Lower leg skin (tissue), 4 donors: ENCODE measurements around the gene PYDC2. TPM values are rescaled to one million over a fixed set of nuclear protein-coding genes. Genes with fewer than 3 reads are reported as not detected.

Experiments used
- DNase-seq, 2 donors: peaks; one replicate each; pipeline ENCODE4 v3.0.0-alpha.2; 2019; ENCODE audit warnings: low spot score in 2 of 2
- H3K4me3 ChIP-seq: fragments of 200-600 bp; sonication (generic); 2 replicates; pipeline ENCODE4 v1.5.1; 2017; ENCODE audit warnings: mild to moderate bottlenecking, low read depth; ENCODE audit not compliant: poor library complexity, severe bottlenecking
- POLR2A ChIP-seq, 2 donors: fragments of 450-650 bp; IDR thresholded peaks; one replicate each; pipeline ENCODE4 v1.6.1; 2016 to 2017; ENCODE audit warnings: antibody characterized with exemption in 2 of 2, mild to moderate bottlenecking in 1 of 2, moderate library complexity in 1 of 2
- WGBS, 2 donors: methylation state at CpG; one replicate each; pipeline ENCODE4 v1.1.5; 2018; 5-methylcytosine and 5-hydroxymethylcytosine counted together
- intact Hi-C: fragments of 100-400 bp; cut with DNase I; formaldehyde crosslinking; loops from one replicate; pipeline ENCODE4 v1.15.0; 2023; ENCODE audit warnings: low total_unique reads
- total RNA-seq, 4 donors: library from RNA; depleted of rRNA; stranded (reverse); fragments of >200 nt; gene quantifications; one replicate each; pipeline ENCODE4 v1.1.0, GENCODE V29; 2016
- TF ChIP-seq, protein P1 (sequence below), 3 donors: fragments of 450-650 bp; IDR thresholded peaks; one replicate each; pipeline ENCODE4 v1.5.1; 2016; ENCODE audit warnings: antibody characterized with exemption in 3 of 3, mild to moderate bottlenecking in 3 of 3, moderate library complexity in 2 of 3

The PYDC2 gene
- not detected for total RNA-seq

DNA sequence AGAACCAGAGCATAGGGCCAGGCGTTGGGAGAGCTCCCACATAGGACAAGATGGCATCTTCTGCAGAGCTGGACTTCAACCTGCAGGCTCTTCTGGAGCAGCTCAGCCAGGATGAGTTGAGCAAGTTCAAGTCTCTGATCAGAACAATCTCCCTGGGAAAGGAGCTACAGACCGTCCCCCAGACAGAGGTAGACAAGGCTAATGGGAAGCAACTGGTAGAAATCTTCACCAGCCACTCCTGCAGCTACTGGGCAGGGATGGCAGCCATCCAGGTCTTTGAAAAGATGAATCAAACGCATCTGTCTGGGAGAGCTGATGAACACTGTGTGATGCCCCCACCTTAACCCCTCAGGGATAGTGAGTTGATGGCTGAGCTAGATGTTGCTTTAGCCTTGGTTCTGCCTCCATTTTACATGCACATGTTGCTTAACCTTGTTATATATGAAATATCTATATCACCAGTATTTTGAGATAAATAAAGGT is at the start of gene PYDC2:
TSS of gene PYDC2 (plus strand) at position 51 of the 483 bp plus-strand sequence. CDS start at position 51, 0 bp downstream.
- TF ChIP-seq, protein P1, sequence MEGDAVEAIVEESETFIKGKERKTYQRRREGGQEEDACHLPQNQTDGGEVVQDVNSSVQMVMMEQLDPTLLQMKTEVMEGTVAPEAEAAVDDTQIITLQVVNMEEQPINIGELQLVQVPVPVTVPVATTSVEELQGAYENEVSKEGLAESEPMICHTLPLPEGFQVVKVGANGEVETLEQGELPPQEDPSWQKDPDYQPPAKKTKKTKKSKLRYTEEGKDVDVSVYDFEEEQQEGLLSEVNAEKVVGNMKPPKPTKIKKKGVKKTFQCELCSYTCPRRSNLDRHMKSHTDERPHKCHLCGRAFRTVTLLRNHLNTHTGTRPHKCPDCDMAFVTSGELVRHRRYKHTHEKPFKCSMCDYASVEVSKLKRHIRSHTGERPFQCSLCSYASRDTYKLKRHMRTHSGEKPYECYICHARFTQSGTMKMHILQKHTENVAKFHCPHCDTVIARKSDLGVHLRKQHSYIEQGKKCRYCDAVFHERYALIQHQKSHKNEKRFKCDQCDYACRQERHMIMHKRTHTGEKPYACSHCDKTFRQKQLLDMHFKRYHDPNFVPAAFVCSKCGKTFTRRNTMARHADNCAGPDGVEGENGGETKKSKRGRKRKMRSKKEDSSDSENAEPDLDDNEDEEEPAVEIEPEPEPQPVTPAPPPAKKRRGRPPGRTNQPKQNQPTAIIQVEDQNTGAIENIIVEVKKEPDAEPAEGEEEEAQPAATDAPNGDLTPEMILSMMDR (IDR thresholded peaks at IDR 0.05) = no peak
- no peak for TF ChIP-seq POLR2A (IDR thresholded peaks at IDR 0.05)
- intact Hi-C loops = no loop called here
- DNase-seq = no peak
- WGBS, 2 donors = 54 to 64% methylated on average over 3 of the region's 3 CpGs
- H3K4me3 ChIP-seq = no peak within 1 kb of the TSS

DNA sequence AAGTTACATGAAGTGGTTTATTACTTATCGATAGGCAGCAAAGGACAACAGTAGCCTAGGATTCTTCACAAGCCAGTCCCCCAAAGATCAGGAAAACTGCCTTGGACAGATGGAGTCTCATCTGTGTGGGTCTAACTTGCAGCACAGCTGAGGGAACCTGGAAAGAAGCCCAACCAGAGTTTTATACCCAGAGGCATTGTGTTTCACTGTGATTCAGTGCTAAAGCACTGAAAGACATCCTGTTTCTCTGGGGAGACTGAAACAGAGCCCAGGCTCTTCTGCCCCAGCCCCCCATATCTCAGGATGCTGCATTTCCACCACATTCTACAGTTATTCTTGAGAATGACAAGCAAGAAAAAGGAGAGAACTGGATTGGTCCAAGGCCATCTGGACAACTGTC is 48.2 kb upstream of the PYDC2 start:
- TF ChIP-seq, protein P1 (IDR thresholded peaks at IDR 0.05) = no peak
- no peak for TF ChIP-seq POLR2A (IDR thresholded peaks at IDR 0.05)
- no peak overlapping the region for H3K4me3 ChIP-seq
- intact Hi-C loops = no loop called here
- no peak for DNase-seq
- 56 to 62% methylated on average over 1 of the region's 1 CpG for WGBS, 2 donors

DNA sequence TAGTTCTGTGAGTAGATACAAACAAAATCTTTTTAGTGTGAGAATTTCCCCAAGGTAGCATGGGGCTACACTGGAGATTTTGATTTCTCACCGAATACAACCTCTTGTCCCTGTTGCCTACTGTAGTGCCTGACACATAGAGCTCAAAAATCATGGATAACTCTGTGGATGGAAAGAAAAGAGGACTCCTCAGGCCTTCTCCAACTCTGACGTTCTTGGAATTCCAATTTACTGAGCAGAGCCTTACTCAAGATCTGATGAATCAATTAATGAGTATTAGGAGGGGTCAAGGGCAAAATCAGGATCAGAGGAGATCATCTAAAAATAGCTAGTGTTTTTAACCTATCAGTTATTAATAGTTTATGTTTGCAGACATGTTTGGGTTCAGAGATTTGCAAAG is 46.7 kb upstream of the PYDC2 start:
- DNase-seq = no peak
- TF ChIP-seq, protein P1 (IDR thresholded peaks at IDR 0.05) = no peak
- TF ChIP-seq POLR2A (IDR thresholded peaks at IDR 0.05) = no peak
- H3K4me3 ChIP-seq = no peak overlapping the region
- intact Hi-C loops = no loop called here
- WGBS, 2 donors = 23 to 26% methylated on average over 2 of the region's 2 CpGs

DNA sequence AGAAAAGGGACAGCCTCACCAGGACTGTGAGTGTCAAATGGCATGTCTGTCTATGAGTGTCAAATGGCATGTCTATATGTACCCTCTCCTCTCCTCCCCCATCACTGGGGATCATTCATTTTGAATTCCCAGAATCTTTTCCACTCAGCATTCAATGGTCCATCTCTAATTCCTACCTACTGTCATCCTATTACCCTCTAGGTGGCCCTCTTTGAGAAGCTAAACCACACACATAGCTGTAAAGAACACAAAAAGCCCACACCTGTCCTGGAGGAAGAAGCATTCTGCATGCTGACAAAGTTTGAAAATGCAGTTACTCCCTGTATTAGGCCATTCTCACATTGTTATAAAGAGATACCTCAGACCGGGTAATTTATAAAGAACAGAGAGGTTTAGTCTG is 46.2 kb upstream of the PYDC2 start:
- DNase-seq = no peak
- 91 to 100% methylated on average over 1 of the region's 1 CpG for WGBS, 2 donors
- intact Hi-C loops = no loop called here
- TF ChIP-seq POLR2A (IDR thresholded peaks at IDR 0.05) = no peak
- TF ChIP-seq, protein P1 (IDR thresholded peaks at IDR 0.05) = no peak
- H3K4me3 ChIP-seq = no peak overlapping the region

DNA sequence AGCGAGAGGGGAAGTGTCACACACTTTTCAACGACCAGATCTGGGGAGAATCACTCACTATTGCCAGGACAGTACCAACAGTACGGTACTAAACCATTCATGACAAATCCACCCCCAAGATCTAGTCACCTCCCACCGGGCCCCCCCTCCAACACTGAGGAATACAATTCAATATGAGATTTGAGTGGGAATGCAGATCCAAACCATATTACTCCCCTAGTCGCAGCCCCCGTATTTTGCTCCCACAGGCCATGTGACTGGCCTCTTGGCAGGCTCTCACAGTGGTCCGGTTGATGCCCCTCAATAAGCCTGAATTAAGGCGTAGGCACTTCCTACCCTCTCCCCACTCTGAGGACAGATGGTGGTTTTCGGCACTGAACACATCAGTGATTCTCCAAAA is 45.4 kb upstream of the PYDC2 start:
- no peak overlapping the region for H3K4me3 ChIP-seq
- no peak for DNase-seq
- TF ChIP-seq, protein P1 (IDR thresholded peaks at IDR 0.05) = no peak
- no peak for TF ChIP-seq POLR2A (IDR thresholded peaks at IDR 0.05)
- intact Hi-C loops = no loop called here
- whole genome bisulfite sequencing, 2 donors = 82 to 88% methylated on average over 9 of the region's 9 CpGs

DNA sequence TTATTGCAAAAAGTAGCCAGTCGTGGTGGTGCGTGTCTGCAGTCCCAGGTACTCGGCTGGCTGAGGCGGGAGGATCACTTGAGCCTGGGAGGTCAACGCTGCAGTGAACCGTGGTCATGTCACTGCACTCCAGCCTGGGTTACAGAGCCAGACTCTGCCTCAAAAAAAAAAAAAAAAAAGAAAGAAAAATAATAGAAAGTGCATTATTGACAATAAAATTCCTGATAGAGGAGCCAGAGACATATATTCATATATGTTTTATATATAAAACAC is 43.6 kb upstream of the PYDC2 start:
- TF ChIP-seq, protein P1 (IDR thresholded peaks at IDR 0.05) = no peak
- no peak for TF ChIP-seq POLR2A (IDR thresholded peaks at IDR 0.05)
- 79 to 87% methylated on average over 6 of the region's 6 CpGs for WGBS, 2 donors
- H3K4me3 ChIP-seq = no peak overlapping the region
- no peak for DNase-seq
- intact Hi-C loops = no loop called here
